ENCODE measurements around the gene IMPA2. TPM values are rescaled to one million over a fixed set of nuclear protein-coding genes. Genes with fewer than 3 reads are reported as not detected.

The IMPA2 gene
- total and polyA plus RNA-seq, 2 of the 8 experiments (the other 6 are each of a cell fraction or from before 2014, with no cell fraction given): 102 to 140 TPM

GRCh38 chr18:11943551-11943950, 37.8 kb upstream of the IMPA2 start:
- FAIRE-seq: no peak

More at GRCh38 chr18:11943551-11943950, 37.8 kb upstream of the IMPA2 start:
- no peak overlapping the region for H2BK12ac ChIP-seq (ENCODE audit: low read depth, low read length)
- 89% methylated on average over 6 of the region's 6 CpGs; no CpG with 5 or more reads in 1 of the 2 experiments for WGBS, 2 experiments (ENCODE audit: extremely low coverage in 1 of 2, insufficient coverage in 1 of 2, insufficient read length in 1 of 2, insufficient replicate concordance in 2 of 2, low coverage in 1 of 2, low lambda C conversion rate in 2 of 2, missing lambda C conversion rate in 1 of 2)
- H4K8ac ChIP-seq (ENCODE audit: extremely low read depth, insufficient read depth, low read length): no peak overlapping the region
- H2BK15ac ChIP-seq (ENCODE audit: low read length): no peak overlapping the region
- H3K4me2 ChIP-seq (ENCODE audit: insufficient read depth in 1 of 2, low read depth in 2 of 2, low read length in 2 of 2): no peak overlapping the region
- H3K27me3 ChIP-seq (replicated peaks in 1 of 4; ENCODE audit: control insufficient read depth in 3 of 4, extremely low read depth in 1 of 4, insufficient read depth in 3 of 4, low read length in 3 of 4): no peaks in the 10 kb centered on the region
- no peak overlapping the region for H3K27ac ChIP-seq (ENCODE audit: low read depth, low read length)
- no peaks in the 10 kb centered on the region for H3K23me2 ChIP-seq (ENCODE audit: low read depth, low read length)
- CTCF ChIA-PET (ENCODE audit: partially characterized antibody): interaction anchor here (9.7 to 22.3 kb wide), 2 partner anchors 8 to 51 kb away, joined by 99 to 471 read pairs; no protein-coding TSS in a partner anchor
- H3K9me3 ChIP-seq (ENCODE audit: insufficient read depth in 2 of 2, low read depth in 1 of 2, low read length in 1 of 2): no peaks in the 10 kb centered on the region
- no peak overlapping the region for H3K18ac ChIP-seq (ENCODE audit: extremely low read depth, low read length)
- H2BK5ac ChIP-seq (ENCODE audit: low read depth, low read length): no peak overlapping the region
- H2AK5ac ChIP-seq (ENCODE audit: low read depth, low read length): no peak overlapping the region
- no peaks in the 10 kb centered on the region for H3K36me3 ChIP-seq (ENCODE audit: control insufficient read depth in 2 of 4, insufficient read depth in 4 of 4, low read length in 3 of 4)
- TF ChIP-seq SP2 (IDR thresholded peaks at IDR 0.05; ENCODE audit: low read length) (no peak), POLR2A (IDR thresholded peaks at IDR 0.05; ENCODE audit: control extremely low read depth in 1 of 2, low read depth in 2 of 2, low read length in 2 of 2) (no peak), MAFK (IDR thresholded peaks at IDR 0.05; ENCODE audit: low read depth, low read length) (no peak), KDM5A (IDR thresholded peaks at IDR 0.05; ENCODE audit: low read length) (no peak), KDM4A (IDR thresholded peaks at IDR 0.05; ENCODE audit: low read depth, low read length, severe bottlenecking) (no peak), ATF3 (IDR thresholded peaks at IDR 0.05; ENCODE audit: insufficient read depth, low read depth, low read length) (no peak), NRF1 (IDR thresholded peaks at IDR 0.05; ENCODE audit: low read depth, low read length) (no peak), CHD2 (IDR thresholded peaks at IDR 0.05; ENCODE audit: low read length) (no peak), ATF2 (IDR thresholded peaks at IDR 0.05; ENCODE audit: low read length) (no peak), HDAC6 (IDR thresholded peaks at IDR 0.05; ENCODE audit: low read depth, low read length) (no peak), TBP (IDR thresholded peaks at IDR 0.05; ENCODE audit: low read depth, low read length) (no peak), SRF (IDR thresholded peaks at IDR 0.05; ENCODE audit: low read depth, low read length) (no peak)
- no peak for DNase-seq (ENCODE audit: low read depth in 1 of 2, low spot score in 2 of 2)
- no peak overlapping the region for H2AFZ ChIP-seq (ENCODE audit: low read length)
- H3K56ac ChIP-seq (replicated peaks; ENCODE audit: insufficient read length, low read depth, low read length): no peak overlapping the region
- no peak overlapping the region for H3K4ac ChIP-seq (replicated peaks; ENCODE audit: insufficient read length, low read depth, low read length)
- H3K79me2 ChIP-seq (ENCODE audit: control insufficient read depth in 1 of 2, insufficient read depth in 2 of 2, low read length in 2 of 2): no peaks in the 10 kb centered on the region
- H3K79me1 ChIP-seq (ENCODE audit: low read depth, low read length): no peaks in the 10 kb centered on the region
- no peak overlapping the region for H4K91ac ChIP-seq (replicated peaks; ENCODE audit: insufficient read length, low read length)
- H3K23ac ChIP-seq (ENCODE audit: insufficient read length): no peak overlapping the region
- no peak overlapping the region for H3K4me3 ChIP-seq (ENCODE audit: extremely low read depth in 1 of 4, insufficient read depth in 2 of 4, low read depth in 3 of 4, low read length in 4 of 4)
- no peak overlapping the region for H3K14ac ChIP-seq (ENCODE audit: insufficient read length)
- H3K9ac ChIP-seq (replicated peaks in 1 of 4; ENCODE audit: extremely low read depth in 1 of 4, low read depth in 3 of 4, low read length in 3 of 4): no peak overlapping the region
- H4K5ac ChIP-seq (ENCODE audit: insufficient read length, low read depth, low read length): no peak overlapping the region
- no peak overlapping the region for H2BK120ac ChIP-seq (replicated peaks; ENCODE audit: low read depth, low read length)
- no peaks in the 10 kb centered on the region for H4K20me1 ChIP-seq (replicated peaks in 1 of 2; ENCODE audit: control insufficient read depth in 1 of 2, insufficient read depth in 2 of 2, low read length in 2 of 2)
- POLR2A ChIA-PET (ENCODE audit: partially characterized antibody): interaction anchor here (0.6 kb wide), 1 partner anchor 52 kb away, joined by 3 read pairs; no protein-coding TSS in a partner anchor
- peaks cover 0 to 4% (median 1%) of the 10 kb centered on the region in 4 experiments; a peak in 4 of 7 replicates for H3K4me1 ChIP-seq (replicated peaks in 1 of 4; ENCODE audit: control insufficient read depth in 3 of 4, insufficient read depth in 4 of 4, low read length in 3 of 4)
- H2BK20ac ChIP-seq (ENCODE audit: low read length): no peak overlapping the region

Measured in H1 (cell line).